Cardiac fibroblast (primary cell): ENCODE measurements around the gene KCTD15.

Experiments used
- DNase-seq, 2 donors: peaks; one replicate each; pipeline versions ENCODE4 v3.0.0 to v3.0.0-alpha.2; 2010; ENCODE audit warnings: low read depth in 2 of 2
- H3K4me3 ChIP-seq, 2 donors: replicated peaks in 1 of 2; 1 replicate in 1 of 2; 2 replicates in 1 of 2; pipeline ENCODE4 v1.5.1; 2011; ENCODE audit warnings: low read depth in 2 of 2, low read length in 2 of 2, mild to moderate bottlenecking in 2 of 2, moderate library complexity in 1 of 2
- TF ChIP-seq, protein P1 (sequence below): IDR thresholded peaks from one replicate; pipeline ENCODE4 v1.5.1; 2011; ENCODE audit warnings: low read depth, mild to moderate bottlenecking, low read length, inconsistent platforms

KCTD15 gene

DNA sequence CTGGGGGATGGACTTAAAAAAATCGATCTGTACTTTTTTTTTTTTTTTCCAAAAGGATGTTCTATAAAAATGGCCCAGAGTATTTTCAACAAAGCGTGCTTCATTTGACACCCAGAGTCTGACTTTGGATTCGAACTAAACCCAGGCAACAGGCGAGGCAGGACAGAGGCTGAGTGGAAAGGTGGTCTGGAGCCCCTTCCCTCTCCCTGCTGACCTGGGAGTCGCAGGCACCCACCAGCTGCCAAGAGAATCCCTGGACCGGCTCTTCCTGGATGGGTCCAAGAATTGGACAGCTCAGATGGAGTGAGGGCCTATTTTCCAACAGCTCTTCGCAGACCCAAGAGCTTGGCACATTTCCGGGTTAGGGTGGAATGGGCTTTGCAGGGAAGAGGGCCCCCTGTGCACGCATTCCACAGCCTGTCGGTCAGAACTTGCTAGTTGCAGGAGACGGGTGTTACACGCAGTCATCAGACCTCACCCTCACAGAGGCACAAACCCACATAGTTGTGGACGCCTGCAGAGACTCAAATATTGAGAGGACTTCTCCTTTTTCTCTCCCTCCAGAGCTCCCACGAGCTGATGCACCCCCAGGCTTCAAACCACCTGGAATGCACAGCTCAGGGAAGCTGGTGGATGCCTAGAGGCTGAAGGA lies 15.2 kb downstream of the KCTD15 start:
- TF ChIP-seq, protein P1, sequence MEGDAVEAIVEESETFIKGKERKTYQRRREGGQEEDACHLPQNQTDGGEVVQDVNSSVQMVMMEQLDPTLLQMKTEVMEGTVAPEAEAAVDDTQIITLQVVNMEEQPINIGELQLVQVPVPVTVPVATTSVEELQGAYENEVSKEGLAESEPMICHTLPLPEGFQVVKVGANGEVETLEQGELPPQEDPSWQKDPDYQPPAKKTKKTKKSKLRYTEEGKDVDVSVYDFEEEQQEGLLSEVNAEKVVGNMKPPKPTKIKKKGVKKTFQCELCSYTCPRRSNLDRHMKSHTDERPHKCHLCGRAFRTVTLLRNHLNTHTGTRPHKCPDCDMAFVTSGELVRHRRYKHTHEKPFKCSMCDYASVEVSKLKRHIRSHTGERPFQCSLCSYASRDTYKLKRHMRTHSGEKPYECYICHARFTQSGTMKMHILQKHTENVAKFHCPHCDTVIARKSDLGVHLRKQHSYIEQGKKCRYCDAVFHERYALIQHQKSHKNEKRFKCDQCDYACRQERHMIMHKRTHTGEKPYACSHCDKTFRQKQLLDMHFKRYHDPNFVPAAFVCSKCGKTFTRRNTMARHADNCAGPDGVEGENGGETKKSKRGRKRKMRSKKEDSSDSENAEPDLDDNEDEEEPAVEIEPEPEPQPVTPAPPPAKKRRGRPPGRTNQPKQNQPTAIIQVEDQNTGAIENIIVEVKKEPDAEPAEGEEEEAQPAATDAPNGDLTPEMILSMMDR, result no peak
- peak in 1 of 2 donors; percentile 14 for DNase-seq
- no peak overlapping the region for H3K4me3 ChIP-seq

GRCh38 chr19:33812388-33813330 lies 16.0 kb downstream of the KCTD15 start:
- H3K4me3 ChIP-seq, result no peak overlapping the region
- no peak for DNase-seq
- TF ChIP-seq, protein P1, result no peak

GRCh38 chr19:33813391-33814101 lies 16.9 kb downstream of the KCTD15 start:
- H3K4me3 ChIP-seq, result no peak overlapping the region
- no peak for DNase-seq
- TF ChIP-seq, protein P1, result no peak

- TF ChIP-seq, protein P1, result no peak
- no peak for DNase-seq
- H3K4me3 ChIP-seq, result no peak overlapping the region
Observed at GRCh38 chr19:33814181-33815165, 17.8 kb downstream of the KCTD15 start.

DNA sequence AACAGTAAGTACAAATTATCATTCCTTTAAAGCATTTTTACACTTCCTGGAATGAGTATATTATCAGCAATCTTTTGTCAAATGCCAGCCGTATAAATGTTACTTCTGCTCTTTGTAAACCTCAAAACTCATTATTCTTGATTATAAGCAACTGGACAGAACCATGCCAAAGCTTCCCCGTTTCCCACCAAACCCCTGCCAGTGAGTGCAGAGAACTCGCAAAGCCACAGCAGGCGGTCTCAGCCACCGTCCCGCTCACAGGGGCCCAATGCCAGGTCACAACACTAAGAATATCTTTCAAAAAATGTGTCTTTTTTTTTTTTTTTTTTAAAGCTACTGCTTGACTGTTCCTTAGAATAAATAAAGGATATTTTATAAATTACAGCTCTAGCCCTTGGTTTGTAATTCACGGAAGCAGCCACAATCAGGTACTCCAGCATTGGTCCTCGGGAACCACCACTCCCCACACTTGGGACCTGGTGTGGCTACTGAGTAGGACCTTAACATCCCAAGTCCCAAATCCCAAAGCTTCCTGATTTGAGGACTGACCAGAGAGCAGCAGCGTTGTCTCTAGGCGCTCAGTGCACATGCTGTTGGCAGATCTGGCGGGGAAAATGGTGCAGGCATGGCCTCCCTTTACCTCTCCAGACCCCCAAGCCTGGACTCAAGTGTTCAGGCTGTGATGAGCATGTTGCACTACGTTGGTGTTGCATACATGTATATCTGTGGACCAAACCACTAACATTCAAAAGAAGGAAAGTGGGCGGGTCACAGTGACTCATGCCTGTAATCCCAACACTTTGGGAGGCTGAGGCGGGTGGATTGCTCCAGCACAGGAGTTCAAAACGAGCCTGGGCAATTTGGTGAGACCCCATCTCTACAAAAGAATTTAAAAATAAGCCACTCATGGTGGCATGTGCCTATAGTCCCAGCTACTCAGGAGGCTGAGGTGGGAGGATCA lies 19.0 kb downstream of the KCTD15 start:
- TF ChIP-seq, protein P1, result no peak
- H3K4me3 ChIP-seq, result no peak overlapping the region
- peak; percentile 32 to 41 for DNase-seq
